ENCODE results near the gene CNNM3.
"Not testable (repeated sequence)": the region's sequence is repeated elsewhere in the genome, so short reads cannot be mapped to it uniquely, and the experiment has no call there.

Gene CNNM3

GRCh38 chr2:96816127-96816835, at the start of gene CNNM3:
TSS of gene CNNM3 (plus strand) at chr2:96816268. CDS start at chr2:96816278, 10 bp downstream.
- DNase-seq, result peak; percentile 94

DNA sequence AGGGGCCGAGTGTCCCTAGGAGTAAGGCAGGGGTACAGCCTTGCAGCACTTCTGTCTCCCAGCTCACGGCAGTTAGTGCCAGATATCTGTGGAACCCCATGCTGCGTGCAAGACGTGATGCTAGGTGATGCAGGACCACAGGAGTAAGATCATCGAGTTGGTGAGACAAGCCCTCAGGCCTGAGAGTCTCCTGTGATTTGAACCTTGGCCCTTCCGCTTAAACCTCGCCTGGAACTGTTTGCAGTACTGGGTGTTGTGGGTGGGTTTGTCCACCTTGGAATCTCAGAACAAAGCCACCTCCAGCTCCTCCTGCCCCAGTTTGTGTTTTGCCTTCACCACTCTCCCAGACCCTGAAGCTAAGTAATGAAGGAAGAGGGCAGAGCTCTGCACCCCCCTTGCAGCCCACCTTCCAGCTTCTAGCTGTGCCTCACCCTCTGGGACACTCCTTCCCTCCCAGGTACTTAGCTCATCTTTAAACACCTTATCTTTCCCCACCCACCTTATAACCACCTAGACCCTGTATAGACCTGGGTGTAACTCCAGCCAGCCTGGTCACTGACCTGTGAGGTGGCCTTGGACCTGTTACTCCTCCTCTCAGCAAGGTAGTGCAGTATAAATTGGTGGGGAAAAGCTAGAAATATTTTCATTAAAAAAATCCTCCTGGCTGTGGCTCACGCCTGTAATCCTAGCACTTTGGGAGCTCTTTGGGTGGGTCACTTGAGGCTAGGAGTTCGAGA, 48.8 kb upstream of the CNNM3 start:
- no peak for DNase-seq

DNA sequence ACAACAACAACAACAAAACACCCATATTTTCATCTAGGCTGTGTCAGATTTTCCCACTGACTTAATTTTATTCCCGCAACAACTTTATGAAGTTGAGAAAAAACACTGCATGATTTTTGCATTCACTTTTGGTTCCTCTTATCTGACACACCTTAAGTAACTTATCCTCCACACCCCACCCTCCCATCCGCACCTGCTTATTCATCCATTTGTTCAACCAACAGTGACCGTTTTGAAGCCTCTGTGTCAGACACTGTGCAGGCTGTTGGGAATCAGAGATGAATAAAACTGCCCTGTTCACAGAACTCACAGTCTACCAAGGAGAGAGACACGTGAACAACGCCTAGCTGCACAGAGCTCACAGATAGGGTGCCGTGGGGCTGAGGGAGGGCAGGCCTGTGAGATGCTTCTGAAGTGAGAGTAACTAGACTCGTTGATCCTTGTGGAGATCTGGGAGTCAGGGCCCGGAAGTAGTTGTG, 47.9 kb upstream of the CNNM3 start:
- no peak for DNase-seq

- DNase-seq, result no peak
Observed at GRCh38 chr2:96769814-96770213, 46.3 kb upstream of the CNNM3 start.

GRCh38 chr2:96770442-96771202, 45.4 kb upstream of the CNNM3 start:
- DNase-seq, result no peak

GRCh38 chr2:96771796-96772618, 44.1 kb upstream of the CNNM3 start:
- no peak for DNase-seq

GRCh38 chr2:96772903-96773671, 43.0 kb upstream of the CNNM3 start:
- no peak for DNase-seq

DNA sequence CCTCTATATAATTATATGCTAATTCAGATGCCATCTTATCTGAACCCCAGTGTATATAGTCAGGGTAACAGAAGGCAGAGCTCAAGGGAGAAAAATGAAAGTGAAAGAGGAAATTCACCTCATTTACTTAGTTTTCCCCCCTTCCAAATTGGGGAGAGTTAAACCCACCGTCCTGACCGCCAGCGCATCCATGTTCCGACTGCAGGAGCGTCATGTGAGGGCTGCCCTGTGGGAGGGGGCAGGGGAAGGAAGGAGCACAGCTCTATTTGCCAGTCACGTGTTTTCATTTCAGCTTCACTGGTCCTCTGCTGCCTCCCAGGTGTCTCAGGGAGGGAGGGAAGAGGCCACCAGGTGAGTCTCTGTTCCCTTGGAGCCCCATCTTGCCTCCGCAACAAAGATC, 42.1 kb upstream of the CNNM3 start:
- DNase-seq, result peak; percentile 45

DNA sequence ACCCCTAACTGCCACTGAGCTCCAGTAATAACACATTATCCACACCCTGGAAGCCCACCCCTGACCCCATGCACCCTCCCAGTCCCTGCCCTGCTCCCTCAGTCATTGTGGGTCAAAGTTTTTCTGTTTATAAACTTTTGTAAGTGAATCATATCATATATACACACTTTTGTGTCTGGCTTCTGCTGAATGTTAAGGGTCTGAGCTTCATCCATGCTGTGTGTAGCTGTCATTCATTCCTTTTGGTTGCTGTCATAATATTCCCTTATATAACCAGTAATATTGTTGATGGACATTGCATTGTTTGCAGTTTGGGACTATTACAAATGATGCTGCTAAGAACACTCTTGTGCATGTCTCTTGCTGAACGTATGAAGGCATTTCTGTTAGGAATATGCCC, 40.9 kb upstream of the CNNM3 start:
- no peak for DNase-seq

DNA sequence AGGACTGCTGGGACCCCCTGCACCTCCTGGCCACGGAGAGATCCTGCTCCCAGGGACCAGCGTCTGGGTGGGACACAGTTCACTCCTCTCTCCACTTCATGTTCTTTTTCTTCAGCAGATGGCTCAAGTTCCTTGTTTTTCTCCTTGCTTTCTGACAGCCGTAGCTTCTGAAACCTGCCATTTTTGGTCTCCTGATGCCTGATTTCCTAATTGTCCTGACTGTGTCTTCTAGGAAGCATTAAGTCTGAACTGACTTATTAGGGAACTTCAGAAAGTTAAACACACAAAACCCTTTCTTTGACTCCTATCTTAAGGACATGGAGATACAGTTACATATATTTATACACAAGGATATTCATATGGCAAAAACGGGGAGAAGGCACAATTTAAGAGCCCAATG, 32.7 kb upstream of the CNNM3 start:
- DNase-seq, result no peak

- no peak for DNase-seq
Observed at GRCh38 chr2:96787411-96787810, 28.7 kb upstream of the CNNM3 start.

- no peak for DNase-seq
Observed at GRCh38 chr2:96788442-96789244, 27.4 kb upstream of the CNNM3 start.

GRCh38 chr2:96789245-96789617, 26.8 kb upstream of the CNNM3 start:
- no peak for DNase-seq

DNA sequence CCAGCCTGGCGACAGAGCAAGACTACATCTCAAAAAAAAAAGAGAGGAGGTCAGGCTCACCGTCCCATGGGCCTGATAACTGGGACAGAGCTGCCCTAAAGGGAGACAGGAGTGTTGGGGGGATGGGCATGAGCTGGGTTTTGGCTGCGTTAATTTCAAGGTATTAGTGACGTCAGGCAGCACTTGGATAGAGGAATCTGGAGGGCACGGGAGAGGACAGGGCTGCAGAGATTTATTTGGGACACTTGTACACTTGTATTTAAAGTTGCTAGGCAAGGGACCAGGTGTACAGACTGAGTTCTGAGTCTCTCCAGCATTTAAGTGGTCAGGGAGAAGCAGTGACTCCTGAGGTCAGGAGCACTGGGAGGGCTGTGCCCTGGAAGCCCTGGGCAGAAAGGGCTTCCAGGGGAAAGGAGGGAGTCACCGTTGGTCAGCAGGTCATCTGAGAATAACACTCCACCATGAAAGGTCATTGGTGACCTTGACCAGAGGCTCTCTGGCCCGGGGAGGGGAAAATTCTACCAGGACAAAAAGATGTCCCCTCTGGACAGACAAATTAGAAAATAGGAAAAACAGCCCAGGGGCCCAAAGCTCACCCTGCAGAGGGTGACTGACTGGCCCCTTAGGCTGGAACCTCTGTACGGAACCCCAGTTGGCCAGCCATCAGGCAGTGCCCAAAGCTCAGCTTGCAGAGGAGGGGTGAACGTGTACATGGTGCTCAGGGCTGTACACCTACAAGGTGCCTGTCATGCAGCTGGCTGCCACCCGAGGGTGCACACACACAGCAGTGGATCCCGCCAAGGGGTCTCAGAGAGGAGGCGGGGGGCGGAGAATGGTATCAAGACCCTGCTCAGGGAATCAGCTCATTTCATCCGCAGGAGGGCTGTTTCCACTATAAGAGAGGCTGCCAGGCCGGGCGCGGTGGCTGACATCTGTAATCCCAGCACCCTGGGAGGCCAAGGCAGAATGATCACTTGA, 23.0 kb upstream of the CNNM3 start:
- DNase-seq, result no peak

DNA sequence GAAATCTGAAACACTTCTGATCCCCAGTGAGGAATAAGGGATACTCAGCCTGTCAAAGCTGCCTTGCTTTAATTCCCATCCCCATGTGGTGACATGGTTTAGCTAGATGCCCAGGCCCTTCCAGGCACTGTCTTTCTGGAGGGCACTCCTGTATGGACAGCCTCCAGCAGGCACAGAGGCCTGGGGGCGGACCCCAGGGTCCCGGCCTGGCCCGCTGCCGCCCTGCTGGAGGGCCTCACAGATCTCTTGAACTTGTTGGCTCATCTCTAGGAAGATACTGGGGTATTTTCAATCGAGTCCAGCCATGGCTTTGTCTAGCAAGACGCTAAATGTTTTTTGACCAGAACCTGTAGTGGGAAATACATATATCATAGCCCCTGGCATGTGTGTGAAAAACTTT, 21.0 kb upstream of the CNNM3 start:
- DNase-seq, result no peak

DNA sequence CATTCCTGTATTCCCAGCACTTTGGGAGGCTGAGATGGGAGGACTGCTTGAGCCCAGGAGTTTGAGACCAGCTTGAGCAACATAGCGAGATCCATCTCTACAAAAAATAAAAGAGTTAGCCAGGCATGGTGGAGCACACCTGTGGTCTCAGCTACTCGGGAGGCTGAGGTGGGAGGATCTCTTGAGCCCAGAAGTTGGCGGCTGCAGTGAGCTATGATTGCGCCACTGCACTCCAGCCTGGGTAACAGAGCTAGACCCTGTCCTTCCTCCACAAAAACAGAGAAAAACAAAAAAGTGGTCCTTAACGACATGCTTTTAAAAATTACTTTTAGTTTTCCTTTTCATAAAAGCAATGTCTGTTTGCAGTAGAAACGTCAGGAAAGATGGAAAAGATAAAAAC, 19.6 kb upstream of the CNNM3 start:
- DNase-seq, result not testable (repeated sequence)

- DNase-seq, result no peak
Observed at GRCh38 chr2:96797066-96797625, 18.9 kb upstream of the CNNM3 start.

DNA sequence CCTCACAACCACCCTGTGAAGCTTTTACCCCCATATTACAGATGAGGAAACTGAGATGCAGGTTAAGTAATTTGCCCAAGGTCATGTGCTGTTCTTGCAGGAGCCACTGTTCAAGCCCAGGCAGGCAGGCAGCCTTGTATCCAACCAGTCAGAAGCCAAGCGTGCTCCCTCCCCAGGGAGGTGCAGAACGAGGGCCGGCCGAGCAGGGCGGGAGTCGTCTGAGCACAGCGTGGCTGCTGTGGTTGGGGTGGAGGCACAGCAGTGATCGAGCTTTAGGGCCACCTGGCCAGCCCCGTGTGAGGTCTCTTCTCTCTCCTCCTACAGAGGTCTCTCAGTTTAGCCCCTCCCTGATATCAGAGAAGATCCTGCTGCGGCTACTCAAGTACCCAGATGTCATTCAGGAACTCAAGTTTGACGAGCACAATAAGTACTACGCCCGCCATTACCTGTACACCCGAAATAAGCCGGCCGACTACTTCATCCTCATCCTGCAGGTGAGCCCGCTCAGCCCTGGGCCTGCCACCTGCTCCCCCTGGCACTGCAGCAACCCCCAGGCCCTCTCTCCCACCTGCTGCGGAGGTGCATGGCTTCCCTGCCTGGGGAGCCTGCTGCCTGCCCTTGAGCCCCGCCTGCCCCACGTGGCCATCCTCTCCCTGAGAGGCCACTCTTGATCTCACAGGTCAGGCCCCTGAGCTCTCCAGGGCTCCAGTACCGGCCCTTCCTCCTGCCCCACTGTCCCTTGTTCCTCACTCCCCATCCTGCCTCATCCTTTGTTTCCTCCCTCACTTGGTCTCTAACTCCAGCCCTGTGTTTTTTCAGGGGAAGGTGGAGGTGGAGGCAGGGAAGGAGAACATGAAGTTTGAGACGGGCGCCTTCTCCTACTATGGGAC, 17.1 kb upstream of the CNNM3 start:
- no peak for DNase-seq

DNA sequence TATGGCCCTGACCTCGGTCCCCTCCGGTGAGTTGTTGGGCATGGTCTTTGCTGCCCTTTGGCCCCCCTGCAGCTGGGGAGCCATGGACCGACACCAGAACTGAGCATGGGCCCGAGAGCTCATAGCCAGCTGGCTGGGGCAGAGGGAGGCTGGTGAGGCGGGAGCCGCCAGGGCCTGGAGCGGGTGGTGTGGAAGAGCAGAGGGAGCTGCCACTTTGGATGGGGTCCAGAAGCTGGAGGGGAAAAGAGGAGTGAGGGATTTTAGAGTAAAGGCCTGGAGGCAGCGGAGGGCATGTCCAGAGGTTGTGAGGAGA, 16.5 kb upstream of the CNNM3 start:
- no peak for DNase-seq

Data from NCI-H146 (cell line).